Measurements from ENCODE around the gene ANKRD34A. TPM values are rescaled to one million over a fixed set of nuclear protein-coding genes. Genes with fewer than 3 reads are reported as not detected.

ANKRD34A gene
- total and polyA plus RNA-seq, 2 experiments from 2014 or later = 0.16 to 0.35 TPM

DNA sequence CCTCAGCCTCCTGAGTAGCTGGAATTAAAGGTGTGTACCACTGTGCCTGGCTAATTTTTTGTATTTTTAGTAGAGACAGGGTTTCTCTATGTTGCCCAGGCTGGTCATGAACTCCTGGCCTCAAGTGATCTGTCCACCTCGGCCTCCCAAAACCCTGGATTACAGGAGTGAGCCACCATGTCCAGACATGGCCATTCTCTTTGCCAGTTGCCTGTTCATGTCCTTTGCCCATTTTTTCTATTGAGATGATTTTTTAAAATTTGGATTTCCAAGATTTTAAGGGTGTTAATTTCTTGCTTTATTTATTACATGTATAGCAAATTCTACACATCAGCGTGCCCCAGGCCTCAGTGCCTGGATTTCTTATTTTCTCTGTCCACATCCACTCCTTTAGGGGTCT lies 2.9 kb upstream of the ANKRD34A start:
- Mint-ChIP-seq H3K9me3 (peaks cover 7% of the 10 kb centered on the region; the same call in 2 of the 3 replicates), H3K4me1 (peaks cover 13% of the 10 kb centered on the region), H3K36me3 (ENCODE audit: low read depth) (peaks cover 3% of the 10 kb centered on the region; the same call in 1 of the 3 replicates), H3K27ac (no peak overlapping the region), H3K4me3 (no peak overlapping the region), H3K27me3 (ENCODE audit: insufficient read depth, low read depth, poor library complexity) (peaks cover 25% of the 10 kb centered on the region)
- no peak for ATAC-seq
- H3K27ac ChIP-seq (ENCODE audit: low read depth) = no peak overlapping the region
- H3K4me2 ChIP-seq = no peak overlapping the region
- no peaks in the 10 kb centered on the region for H3K36me3 ChIP-seq (ENCODE audit: insufficient read depth)
- no peaks in the 10 kb centered on the region for H4K20me1 ChIP-seq (replicated peaks; ENCODE audit: insufficient read depth)
- H3K4me3 ChIP-seq = no peak overlapping the region
- H3K79me2 ChIP-seq (replicated peaks; ENCODE audit: insufficient read depth) = no peaks in the 10 kb centered on the region
- no peaks in the 10 kb centered on the region for H3K9me2 ChIP-seq (ENCODE audit: insufficient read depth)
- DNase-seq (ENCODE audit: low spot score) = no peak
- TF ChIP-seq, protein P1, sequence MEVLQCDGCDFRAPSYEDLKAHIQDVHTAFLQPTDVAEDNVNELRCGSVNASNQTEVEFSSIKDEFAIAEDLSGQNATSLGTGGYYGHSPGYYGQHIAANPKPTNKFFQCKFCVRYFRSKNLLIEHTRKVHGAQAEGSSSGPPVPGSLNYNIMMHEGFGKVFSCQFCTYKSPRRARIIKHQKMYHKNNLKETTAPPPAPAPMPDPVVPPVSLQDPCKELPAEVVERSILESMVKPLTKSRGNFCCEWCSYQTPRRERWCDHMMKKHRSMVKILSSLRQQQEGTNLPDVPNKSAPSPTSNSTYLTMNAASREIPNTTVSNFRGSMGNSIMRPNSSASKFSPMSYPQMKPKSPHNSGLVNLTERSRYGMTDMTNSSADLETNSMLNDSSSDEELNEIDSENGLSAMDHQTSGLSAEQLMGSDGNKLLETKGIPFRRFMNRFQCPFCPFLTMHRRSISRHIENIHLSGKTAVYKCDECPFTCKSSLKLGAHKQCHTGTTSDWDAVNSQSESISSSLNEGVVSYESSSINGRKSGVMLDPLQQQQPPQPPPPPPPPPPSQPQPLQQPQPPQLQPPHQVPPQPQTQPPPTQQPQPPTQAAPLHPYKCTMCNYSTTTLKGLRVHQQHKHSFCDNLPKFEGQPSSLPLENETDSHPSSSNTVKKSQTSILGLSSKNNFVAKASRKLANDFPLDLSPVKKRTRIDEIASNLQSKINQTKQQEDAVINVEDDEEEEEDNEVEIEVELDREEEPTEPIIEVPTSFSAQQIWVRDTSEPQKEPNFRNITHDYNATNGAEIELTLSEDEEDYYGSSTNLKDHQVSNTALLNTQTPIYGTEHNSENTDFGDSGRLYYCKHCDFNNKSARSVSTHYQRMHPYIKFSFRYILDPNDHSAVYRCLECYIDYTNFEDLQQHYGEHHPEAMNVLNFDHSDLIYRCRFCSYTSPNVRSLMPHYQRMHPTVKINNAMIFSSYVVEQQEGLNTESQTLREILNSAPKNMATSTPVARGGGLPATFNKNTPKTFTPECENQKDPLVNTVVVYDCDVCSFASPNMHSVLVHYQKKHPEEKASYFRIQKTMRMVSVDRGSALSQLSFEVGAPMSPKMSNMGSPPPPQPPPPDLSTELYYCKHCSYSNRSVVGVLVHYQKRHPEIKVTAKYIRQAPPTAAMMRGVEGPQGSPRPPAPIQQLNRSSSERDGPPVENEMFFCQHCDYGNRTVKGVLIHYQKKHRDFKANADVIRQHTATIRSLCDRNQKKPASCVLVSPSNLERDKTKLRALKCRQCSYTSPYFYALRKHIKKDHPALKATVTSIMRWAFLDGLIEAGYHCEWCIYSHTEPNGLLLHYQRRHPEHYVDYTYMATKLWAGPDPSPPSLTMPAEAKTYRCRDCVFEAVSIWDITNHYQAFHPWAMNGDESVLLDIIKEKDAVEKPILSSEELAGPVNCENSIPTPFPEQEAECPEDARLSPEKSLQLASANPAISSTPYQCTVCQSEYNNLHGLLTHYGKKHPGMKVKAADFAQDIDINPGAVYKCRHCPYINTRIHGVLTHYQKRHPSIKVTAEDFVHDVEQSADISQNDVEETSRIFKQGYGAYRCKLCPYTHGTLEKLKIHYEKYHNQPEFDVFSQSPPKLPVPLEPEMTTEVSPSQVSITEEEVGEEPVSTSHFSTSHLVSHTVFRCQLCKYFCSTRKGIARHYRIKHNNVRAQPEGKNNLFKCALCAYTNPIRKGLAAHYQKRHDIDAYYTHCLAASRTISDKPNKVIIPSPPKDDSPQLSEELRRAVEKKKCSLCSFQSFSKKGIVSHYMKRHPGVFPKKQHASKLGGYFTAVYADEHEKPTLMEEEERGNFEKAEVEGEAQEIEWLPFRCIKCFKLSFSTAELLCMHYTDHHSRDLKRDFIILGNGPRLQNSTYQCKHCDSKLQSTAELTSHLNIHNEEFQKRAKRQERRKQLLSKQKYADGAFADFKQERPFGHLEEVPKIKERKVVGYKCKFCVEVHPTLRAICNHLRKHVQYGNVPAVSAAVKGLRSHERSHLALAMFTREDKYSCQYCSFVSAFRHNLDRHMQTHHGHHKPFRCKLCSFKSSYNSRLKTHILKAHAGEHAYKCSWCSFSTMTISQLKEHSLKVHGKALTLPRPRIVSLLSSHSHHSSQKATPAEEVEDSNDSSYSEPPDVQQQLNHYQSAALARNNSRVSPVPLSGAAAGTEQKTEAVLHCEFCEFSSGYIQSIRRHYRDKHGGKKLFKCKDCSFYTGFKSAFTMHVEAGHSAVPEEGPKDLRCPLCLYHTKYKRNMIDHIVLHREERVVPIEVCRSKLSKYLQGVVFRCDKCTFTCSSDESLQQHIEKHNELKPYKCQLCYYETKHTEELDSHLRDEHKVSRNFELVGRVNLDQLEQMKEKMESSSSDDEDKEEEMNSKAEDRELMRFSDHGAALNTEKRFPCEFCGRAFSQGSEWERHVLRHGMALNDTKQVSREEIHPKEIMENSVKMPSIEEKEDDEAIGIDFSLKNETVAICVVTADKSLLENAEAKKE (CRISPR knock-in tag; IDR thresholded peaks at IDR 0.05) = no peak
- TF ChIP-seq EZH2phosphoT487 (IDR thresholded peaks at IDR 0.05; ENCODE audit: unreplicated experiment) (no peak), JUNB (IDR thresholded peaks at IDR 0.05; ENCODE audit: unreplicated experiment) (no peak), POLR2AphosphoS5 (IDR thresholded peaks at IDR 0.05; ENCODE audit: low read depth) (no peak), ZNF331 (CRISPR knock-in tag; IDR thresholded peaks at IDR 0.05; ENCODE audit: low read depth) (no peak), NANOG (IDR thresholded peaks at IDR 0.05; ENCODE audit: borderline replicate concordance) (no peak), CREB1 (CRISPR knock-in tag; IDR thresholded peaks at IDR 0.05; ENCODE audit: low read depth) (no peak), ZNF114 (CRISPR knock-in tag; IDR thresholded peaks at IDR 0.05) (no peak), STAT1 (IDR thresholded peaks at IDR 0.05; ENCODE audit: unreplicated experiment) (no peak), EZH2 (IDR thresholded peaks at IDR 0.05; ENCODE audit: low read depth, unreplicated experiment) (no peak)
- TF ChIP-seq, protein P2, sequence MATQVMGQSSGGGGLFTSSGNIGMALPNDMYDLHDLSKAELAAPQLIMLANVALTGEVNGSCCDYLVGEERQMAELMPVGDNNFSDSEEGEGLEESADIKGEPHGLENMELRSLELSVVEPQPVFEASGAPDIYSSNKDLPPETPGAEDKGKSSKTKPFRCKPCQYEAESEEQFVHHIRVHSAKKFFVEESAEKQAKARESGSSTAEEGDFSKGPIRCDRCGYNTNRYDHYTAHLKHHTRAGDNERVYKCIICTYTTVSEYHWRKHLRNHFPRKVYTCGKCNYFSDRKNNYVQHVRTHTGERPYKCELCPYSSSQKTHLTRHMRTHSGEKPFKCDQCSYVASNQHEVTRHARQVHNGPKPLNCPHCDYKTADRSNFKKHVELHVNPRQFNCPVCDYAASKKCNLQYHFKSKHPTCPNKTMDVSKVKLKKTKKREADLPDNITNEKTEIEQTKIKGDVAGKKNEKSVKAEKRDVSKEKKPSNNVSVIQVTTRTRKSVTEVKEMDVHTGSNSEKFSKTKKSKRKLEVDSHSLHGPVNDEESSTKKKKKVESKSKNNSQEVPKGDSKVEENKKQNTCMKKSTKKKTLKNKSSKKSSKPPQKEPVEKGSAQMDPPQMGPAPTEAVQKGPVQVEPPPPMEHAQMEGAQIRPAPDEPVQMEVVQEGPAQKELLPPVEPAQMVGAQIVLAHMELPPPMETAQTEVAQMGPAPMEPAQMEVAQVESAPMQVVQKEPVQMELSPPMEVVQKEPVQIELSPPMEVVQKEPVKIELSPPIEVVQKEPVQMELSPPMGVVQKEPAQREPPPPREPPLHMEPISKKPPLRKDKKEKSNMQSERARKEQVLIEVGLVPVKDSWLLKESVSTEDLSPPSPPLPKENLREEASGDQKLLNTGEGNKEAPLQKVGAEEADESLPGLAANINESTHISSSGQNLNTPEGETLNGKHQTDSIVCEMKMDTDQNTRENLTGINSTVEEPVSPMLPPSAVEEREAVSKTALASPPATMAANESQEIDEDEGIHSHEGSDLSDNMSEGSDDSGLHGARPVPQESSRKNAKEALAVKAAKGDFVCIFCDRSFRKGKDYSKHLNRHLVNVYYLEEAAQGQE (IDR thresholded peaks at IDR 0.05; ENCODE audit: unreplicated experiment) = no peak
- TF ChIP-seq, protein P3, sequence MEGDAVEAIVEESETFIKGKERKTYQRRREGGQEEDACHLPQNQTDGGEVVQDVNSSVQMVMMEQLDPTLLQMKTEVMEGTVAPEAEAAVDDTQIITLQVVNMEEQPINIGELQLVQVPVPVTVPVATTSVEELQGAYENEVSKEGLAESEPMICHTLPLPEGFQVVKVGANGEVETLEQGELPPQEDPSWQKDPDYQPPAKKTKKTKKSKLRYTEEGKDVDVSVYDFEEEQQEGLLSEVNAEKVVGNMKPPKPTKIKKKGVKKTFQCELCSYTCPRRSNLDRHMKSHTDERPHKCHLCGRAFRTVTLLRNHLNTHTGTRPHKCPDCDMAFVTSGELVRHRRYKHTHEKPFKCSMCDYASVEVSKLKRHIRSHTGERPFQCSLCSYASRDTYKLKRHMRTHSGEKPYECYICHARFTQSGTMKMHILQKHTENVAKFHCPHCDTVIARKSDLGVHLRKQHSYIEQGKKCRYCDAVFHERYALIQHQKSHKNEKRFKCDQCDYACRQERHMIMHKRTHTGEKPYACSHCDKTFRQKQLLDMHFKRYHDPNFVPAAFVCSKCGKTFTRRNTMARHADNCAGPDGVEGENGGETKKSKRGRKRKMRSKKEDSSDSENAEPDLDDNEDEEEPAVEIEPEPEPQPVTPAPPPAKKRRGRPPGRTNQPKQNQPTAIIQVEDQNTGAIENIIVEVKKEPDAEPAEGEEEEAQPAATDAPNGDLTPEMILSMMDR (conservative IDR thresholded peaks at IDR 0.05; ENCODE audit: low read depth in 2 of 2) = no peak
- TF ChIP-seq, protein P4, sequence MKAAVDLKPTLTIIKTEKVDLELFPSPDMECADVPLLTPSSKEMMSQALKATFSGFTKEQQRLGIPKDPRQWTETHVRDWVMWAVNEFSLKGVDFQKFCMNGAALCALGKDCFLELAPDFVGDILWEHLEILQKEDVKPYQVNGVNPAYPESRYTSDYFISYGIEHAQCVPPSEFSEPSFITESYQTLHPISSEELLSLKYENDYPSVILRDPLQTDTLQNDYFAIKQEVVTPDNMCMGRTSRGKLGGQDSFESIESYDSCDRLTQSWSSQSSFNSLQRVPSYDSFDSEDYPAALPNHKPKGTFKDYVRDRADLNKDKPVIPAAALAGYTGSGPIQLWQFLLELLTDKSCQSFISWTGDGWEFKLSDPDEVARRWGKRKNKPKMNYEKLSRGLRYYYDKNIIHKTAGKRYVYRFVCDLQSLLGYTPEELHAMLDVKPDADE (IDR thresholded peaks at IDR 0.05) = no peak
- peaks cover 22% of the 10 kb centered on the region for H3K27me3 ChIP-seq (ENCODE audit: insufficient read depth)
- 0 out of 2 replicates have a peak, but pooled peaks cover 4% of the 10 kb centered on the region for H3F3A ChIP-seq (replicated peaks; ENCODE audit: low read depth)
- H3K4me1 ChIP-seq (ENCODE audit: insufficient read depth) = peaks cover 23% of the 10 kb centered on the region
- H2AFZ ChIP-seq = no peak overlapping the region
